Right renal cortex interstitium (tissue), 3 donors: ENCODE measurements around the gene NEUROD4. TPM values are rescaled to one million over a fixed set of nuclear protein-coding genes. Genes with fewer than 3 reads are reported as not detected.

Experiments
- DNase-seq, 3 donors: peaks; one replicate each; pipeline ENCODE4 v3.0.0-alpha.2; 2013; ENCODE audit warnings: low read depth in 3 of 3, low spot score in 2 of 3
- polyA plus RNA-seq, 3 donors: library from polyadenylated mRNA; unstranded; fragments of 120-200 nt; gene quantifications; one replicate each; pipeline ENCODE4 v1.2.1, GENCODE V29; 2013; ENCODE audit not compliant: insufficient read length in 3 of 3

NEUROD4 gene
- polyA plus RNA-seq, 3 donors = not detected

DNA sequence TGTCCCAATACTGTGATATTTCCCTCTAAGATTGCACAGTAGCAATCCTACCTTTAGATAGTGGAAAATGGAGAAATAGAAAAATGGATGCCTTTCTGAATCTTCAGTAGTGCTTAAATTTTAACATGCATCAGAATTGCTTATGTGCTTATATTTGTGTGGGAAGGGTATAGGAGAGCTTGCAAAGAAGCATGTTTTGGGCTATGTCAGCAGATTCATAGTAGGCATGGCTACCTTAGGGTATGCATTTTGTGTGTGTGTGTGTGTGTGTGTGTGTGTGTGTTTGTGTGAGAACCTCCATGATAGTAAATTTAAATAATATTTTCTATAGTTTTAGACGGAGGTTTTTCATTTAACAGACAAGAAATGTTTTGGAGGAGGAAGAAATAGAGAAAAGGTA lies 38.3 kb downstream of the NEUROD4 start:
- no peak for DNase-seq

- DNase-seq = no peak
These were observed 39.0 kb downstream of the NEUROD4 start for GRCh38 chr12:55058776-55059175.

DNA sequence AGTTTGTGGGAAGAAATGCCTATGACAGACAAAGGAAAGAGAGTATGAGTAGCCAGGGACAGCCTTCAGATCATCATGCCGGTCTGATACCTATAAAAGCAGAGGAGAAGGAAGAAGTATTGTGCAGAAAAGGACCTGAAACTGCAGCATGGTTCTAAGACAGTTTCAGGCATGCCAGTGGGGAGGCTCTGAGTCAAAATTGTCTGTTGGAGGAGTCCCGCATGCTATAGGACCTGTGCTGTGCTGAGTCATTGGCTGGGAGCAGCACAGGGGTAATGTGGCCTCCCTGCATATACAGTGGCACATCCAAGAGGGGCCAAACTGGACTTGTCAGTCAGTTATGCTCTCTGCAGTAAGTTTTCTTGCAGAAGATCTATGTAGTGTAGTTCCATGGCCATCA lies 40.7 kb downstream of the NEUROD4 start:
- DNase-seq = no peak

GRCh38 chr12:55061024-55061423 lies 41.2 kb downstream of the NEUROD4 start:
- DNase-seq = no peak

DNA sequence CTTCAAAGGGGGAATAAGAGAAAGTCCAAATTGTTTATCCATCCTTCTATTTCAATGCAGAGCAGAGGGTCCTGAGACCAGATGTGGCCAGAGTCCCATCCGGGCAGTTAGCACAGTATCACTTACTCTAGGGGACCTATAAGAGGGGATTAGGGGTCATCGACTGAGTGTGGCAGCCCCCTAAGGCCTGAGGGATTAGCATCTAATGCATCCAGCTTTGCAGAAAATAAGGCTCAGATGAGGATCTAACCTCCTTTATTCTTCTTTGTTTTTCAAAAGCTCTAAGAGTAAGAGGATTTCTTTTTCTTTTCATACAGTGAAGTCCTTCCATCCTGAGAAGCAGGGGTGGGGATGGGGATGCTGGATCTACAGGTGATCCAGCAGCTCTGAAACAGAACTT lies 43.5 kb downstream of the NEUROD4 start:
- no peak for DNase-seq

- no peak for DNase-seq
These were observed 45.8 kb downstream of the NEUROD4 start for GRCh38 chr12:55065535-55065934.

DNA sequence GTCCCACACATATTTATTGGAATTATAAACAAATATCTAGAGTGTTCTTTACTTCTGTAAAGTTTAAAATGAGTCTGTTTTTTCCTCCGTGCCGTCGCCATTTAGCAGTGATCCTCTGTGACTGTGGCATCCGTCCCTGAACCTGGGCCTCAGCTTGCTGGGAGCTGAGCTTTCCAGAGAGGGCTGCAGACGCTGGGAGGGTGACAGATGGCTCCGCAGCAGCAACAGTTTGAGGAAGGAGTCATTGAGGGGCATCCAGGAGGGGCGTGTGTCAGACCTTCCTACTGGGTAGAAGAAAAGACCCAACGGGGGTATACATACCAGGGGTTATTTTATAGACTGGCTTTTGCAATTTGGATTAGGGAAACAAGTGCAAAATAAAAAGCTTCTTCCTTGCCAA lies 47.9 kb downstream of the NEUROD4 start:
- DNase-seq = no peak

- DNase-seq = peak in 2 of 3 donors; percentile 16 to 25
These were observed 48.7 kb downstream of the NEUROD4 start for GRCh38 chr12:55068416-55069010.

DNA sequence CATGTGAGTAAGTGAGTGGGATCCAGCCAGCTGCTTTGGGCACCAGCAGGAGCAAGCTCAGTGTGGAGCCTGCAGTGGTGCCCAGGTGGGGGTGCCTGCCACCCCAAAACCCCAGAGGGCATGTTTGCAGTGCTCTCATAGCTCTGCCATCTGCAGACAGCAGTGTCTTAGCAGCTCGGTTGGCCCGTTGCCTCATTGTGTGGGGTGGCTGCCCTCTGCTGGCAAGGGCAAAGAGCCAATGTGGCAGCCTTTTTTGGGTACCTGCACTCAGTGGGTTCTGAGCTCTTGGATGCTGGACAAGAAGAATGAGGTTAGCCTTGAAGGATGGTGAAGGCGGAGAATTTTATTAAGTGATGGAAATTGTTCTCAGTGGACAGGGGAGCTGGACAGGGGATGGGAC lies 52.3 kb downstream of the NEUROD4 start:
- no peak for DNase-seq

GRCh38 chr12:55073043-55074022 lies 53.6 kb downstream of the NEUROD4 start:
- DNase-seq = peak; percentile 36 to 52 (median 41)

DNA sequence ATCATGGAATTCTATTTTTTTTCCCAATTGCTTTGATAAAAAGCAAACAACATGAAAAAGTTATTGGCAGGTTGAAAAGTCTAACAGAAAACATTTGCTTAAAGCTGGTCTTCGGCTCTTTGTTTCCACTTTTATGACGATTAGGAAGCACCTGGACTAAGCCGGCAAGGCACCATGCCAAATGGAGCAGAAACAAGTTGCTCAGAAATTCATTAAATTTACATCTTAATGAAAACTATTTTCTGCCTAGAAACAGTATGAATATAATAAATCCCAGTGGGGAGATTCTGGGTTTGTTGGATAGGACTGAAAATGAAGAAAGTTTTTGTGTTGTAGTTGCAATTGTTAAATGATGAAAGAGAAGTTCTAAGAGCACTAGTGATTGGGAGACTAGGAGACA lies 55.0 kb downstream of the NEUROD4 start:
- no peak for DNase-seq

Other genes starting within 250 kb of the NEUROD4 start
- gene MUCL1, start 165.5 kb upstream of the NEUROD4 start, polyA plus RNA-seq = under 1 TPM in 1 of 3 donors, not detected in 2; 0.24 TPM
- gene TESPA1, start 35.2 kb upstream of the NEUROD4 start, polyA plus RNA-seq = 1 to 10 TPM in 1 of 3 donors, under 1 TPM in 2; 0.29 to 1.0 (median 0.29) TPM
- gene OR9K2, start 106.4 kb downstream of the NEUROD4 start, polyA plus RNA-seq = not detected
- not detected for gene OR10A7, start 201.1 kb downstream of the NEUROD4 start, polyA plus RNA-seq
- not detected for gene OR6C74, start 224.6 kb downstream of the NEUROD4 start, polyA plus RNA-seq